ENCODE data around the gene MYO18A. TPM values are rescaled to one million over a fixed set of nuclear protein-coding genes. Genes with fewer than 3 reads are reported as not detected.
"Not testable (repeated sequence)": the region's sequence is repeated elsewhere in the genome, so short reads cannot be mapped to it uniquely, and the experiment has no call there.

Gene MYO18A
- total RNA-seq, 1 donor from 2014 or later: 98.8 TPM

DNA sequence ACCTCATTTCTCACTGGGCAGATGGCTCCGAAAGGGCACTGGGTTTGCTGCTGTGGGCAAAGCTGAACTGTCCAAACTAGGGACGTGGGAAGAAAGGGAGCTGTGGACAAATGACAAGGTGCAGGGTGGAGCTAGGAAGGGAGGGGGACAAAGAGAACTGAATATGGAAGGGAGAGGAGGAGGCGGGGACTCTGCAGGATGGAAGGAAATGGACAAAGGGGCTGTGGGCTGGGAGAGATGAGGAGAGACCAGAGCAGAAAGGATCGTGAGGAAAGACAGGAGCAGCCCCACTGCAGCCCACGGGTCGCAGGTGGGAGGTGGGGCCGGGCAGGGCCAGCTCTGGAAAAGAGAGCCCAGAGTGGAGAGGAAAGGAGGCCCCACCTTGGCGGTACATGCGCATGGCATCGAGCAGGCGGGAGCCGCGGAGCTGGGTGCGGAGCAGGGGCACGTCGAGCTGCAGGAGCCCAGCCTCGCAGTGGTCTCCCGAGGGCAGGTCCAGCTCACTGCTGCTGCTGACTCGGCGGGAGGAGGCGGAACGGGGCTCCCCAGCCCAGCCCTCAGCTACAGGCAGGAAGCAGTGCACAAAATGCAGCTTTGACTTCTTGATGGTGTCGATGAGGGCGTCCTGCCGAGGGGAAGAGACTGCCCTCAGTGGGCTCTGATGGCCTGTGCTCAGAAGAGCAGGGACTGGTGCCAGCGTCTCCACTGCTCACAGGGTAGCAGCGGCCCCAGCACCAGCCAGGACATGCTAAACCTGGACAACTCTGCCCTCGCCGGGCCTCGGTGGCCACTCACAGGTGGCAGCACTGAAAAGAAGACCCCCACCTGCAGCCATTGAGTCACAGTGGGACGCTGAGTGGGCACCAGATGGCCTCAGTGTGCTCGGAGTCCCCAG lies 70.5 kb downstream of the MYO18A start:
- intact Hi-C loops (cut with micrococcal nuclease): no loop called here

DNA sequence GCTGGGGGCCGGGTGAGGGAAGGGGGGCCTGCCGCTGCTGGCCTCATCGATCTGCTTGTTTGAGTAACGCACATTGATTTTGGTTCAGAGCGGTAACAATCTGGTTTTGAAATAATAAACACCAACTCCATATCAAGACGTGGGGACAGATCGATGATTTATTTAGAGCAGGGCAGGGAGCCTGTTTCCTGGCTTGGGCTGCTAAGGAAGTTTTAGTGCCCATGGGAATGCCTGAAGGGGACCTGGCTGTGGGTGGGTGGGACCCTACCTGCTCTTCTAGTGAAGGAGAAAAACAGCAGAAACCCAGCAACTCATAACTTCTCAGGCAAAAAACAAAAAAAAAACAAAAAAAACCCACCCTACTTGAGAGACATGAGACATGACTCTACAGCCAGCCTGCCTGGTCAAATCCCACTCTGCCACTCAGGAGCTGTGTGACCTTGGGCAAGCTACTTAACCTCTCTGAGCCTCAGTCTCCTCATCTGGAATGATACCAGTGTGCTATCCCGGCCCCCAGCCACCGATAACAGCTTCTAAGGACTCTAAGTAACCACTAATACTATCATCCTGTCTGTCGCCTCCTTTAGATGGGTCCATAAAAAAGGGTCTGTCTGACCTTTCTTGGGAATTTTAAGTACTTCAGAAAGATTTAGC lies 71.2 kb downstream of the MYO18A start:
- intact Hi-C loops (cut with micrococcal nuclease): no loop called here

GRCh38 chr17:29107933-29108822 lies 72.0 kb downstream of the MYO18A start:
- intact Hi-C loops (cut with micrococcal nuclease): no loop called here

DNA sequence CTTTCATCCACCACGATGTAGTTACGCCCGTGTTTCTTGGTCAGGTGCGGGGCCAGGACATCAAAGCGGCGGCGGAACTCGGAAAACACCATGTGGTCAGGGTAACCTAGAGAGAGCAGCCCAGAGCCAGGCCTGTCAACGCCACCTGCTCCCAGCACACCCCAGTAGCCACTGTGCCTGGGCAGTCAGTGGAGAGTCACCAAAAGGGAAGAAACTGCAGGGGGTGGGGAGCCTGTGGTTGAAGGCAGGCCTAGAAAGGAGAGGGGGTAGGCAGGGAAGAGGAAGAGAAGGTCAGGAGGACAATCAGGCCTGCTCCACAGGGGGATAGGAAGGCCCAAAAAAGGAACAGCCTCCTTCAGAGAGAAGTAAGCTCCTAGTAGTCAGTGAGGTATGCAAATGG lies 73.1 kb downstream of the MYO18A start:
- intact Hi-C loops (cut with micrococcal nuclease): no loop called here

DNA sequence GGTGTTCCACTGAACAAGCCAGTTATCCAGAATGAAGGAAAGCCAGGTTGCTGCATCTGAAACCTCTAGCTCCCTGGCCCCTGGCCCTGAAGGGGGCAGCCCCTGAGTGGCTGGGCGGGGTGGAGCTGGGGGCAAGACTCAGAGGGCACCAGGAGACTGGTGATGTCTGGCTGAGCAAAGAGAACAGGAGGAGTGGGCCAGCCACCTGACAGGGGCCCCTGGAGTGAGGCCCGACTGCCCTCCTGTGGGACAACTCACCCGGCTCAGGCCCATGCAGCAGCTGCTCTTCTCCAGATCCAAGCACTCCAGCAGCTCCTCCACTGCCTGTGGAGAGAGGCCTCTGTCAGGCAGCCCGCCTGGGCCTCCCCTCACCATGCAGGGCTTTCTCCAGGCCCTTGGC lies 76.9 kb downstream of the MYO18A start:
- intact Hi-C loops (cut with micrococcal nuclease): no loop called here

GRCh38 chr17:29102741-29103181 lies 77.4 kb downstream of the MYO18A start:
- intact Hi-C loops (cut with micrococcal nuclease): no loop called here

DNA sequence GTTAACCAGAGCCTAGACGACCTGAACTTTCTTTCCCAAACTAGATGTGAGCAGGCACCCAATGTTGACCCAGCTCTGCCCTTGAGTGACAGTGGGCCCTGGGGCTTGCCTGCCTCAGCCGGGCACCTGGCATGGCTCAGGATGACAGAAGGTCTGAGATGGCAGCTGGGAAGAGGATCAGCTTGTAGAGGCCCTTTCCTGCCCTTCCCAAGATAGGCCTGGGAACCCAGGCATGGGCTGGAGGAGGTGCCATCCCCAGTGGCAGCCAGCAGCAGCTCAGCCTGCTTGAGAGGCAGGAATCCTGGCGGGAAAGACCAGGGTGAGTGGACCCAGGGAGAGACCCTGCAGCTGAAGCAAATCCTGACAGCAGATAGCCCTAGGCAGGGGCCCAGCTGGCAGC lies 78.2 kb downstream of the MYO18A start:
- intact Hi-C loops (cut with micrococcal nuclease): no loop called here

DNA sequence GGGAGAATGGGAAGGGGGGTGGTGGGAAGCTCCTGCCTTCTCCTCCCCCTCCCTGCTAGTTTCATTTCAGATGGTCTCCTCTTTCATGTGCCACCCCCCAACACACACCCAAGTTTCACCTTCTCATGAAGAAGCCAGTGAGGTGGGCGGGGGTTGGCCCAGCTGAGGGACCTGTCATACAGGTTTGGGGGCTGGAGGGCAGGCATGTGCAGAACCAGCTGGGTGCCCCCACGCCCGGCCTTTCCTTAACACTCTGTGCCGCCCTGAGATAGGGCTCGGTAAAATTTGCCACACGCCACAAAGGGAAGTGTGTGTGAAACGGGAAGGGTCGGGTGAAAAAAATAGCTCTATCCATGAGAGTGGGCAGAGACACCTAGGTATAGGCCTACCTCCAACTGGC lies 79.9 kb downstream of the MYO18A start:
- intact Hi-C loops (cut with micrococcal nuclease): no loop called here

GRCh38 chr17:29099527-29099926 lies 80.7 kb downstream of the MYO18A start:
- intact Hi-C loops (cut with micrococcal nuclease): no loop called here

- intact Hi-C loops (cut with micrococcal nuclease): no loop called here
Measured at GRCh38 chr17:29096094-29096493, 84.1 kb downstream of the MYO18A start.

- intact Hi-C loops (cut with micrococcal nuclease): no loop called here
Measured at GRCh38 chr17:29095439-29095838, 84.8 kb downstream of the MYO18A start.

DNA sequence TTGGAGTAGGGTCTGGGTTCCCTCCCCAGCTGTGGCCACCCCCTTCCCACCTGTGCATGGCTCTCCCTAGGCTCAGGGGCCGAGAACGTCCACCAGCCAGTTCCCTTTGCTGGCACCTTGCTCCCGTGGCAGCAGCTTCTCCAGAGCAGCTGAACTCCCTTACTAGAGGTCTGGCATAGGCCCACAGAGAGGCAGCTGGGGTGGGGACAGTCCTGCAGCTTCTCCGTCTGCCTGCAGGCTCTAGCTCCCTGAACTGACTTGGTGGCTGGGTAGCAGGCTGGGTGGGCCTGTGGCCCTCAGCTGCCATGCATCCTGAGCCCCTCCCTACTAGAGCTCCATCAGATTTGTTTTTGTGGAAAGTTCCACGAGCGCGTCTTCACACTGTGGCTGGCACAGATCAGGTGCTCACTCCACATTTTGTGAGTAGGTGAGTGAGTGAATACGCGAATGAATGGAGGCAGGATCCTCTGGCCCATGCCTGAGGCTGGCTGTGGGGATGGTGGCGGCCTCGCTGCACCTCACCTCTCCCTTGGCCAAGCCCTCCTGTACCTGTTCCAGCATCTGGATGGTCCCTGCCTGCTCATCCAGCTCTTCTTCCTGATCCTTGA lies 86.0 kb downstream of the MYO18A start:
- intact Hi-C loops (cut with micrococcal nuclease): no loop called here

DNA sequence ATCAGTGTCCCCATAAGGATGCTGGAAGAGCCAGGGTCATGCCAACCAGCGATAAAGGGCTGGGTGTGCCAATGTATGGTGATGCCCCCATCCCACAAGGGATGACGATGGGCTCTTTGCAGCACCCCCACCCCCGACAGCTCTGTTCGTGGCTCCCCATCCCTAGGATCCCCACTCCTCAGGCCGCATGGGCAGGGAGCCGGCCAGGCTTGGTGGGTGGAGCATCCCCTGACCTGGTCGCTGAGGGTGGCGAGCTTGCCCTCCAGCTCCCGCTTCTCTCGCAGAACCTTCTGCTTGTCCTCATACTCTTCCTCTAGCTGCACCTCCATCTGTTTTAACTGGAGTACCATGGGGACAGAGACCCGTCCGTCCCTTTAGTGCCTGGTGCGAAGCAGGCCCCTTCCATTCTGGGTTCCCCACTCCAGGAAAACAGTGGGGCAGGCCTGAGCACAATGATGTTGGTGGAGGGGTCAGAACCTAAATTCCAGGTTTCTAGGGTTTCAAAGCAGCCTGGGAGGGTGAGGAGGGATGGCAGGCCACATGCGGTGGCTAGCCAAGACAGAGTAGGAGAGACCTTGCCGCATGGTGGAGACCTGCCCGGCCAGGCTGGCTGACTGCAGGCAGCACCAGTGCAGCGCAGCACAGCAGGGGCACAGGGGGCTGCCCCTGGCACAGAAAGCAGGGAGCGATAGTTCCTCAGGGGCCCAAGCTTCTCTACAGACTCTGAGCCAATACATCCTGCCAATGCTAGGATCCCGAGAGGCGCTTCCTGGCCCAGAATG lies 86.9 kb downstream of the MYO18A start:
- intact Hi-C loops (cut with micrococcal nuclease): no loop called here

- intact Hi-C loops (cut with micrococcal nuclease): no loop called here
Measured at GRCh38 chr17:29091606-29092289, 88.5 kb downstream of the MYO18A start.

GRCh38 chr17:29090750-29091605 lies 89.2 kb downstream of the MYO18A start:
- intact Hi-C loops (cut with micrococcal nuclease): no loop called here

DNA sequence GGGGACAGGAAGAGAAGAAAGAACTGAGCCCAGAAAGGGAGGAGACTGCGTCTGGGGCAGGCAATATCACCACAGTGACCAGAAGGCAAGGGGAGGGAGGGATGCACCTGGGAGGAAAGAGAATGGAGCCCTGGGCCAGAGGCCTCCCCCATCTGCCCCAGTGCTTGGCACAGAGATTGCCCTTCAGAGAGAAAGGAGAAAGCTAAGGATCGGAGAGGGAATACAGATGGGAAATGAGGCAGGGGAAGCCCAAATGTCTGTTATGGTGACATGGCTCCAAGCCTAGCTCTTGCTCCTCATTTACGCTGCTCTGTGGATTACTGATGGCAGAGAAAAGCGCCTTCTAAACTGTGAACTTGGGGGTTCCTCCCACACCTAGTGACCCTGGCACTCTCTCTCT lies 90.1 kb downstream of the MYO18A start:
- intact Hi-C loops (cut with micrococcal nuclease): no loop called here

DNA sequence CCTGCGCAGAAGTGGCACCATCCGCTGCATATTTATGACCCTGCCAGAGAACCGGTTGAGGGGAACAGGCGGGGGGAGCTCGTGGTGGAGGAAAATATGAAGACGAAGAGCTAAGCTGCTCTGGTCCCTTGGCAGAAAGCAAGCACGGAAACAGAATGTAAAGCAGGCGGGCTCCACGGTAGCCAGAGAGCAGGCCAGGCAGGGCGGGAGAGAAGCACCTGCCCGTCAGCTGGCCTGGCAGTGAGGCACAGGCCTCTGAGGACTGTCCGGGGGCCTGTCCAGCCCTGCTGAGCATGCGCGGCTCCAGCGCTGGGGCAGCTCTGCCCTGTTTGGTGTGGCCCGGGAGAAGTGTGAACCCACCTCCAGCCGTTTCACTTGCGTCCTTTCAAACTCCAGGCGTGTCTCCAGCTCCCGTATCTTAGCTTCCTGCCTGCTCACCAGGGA lies 90.6 kb downstream of the MYO18A start:
- intact Hi-C loops (cut with micrococcal nuclease): no loop called here

DNA sequence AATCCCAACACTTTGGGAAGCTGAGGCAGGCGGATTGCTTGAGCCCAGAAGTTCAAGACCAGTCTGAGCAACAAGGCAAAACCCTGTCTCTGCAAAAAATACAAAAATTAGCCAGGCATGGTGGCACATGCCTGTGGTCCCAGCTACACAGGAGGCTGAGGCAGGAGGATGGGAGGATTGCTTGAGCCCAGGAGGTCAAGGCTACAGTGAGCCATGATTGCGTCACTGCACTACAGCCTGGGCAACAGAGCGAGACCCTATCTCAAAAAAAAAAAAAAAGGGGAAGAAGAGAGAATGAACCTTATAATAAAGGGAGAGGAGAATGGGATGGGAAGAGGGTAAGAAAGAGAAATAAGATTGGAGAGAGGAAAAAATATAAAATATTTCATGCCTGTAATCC lies 91.4 kb downstream of the MYO18A start:
- intact Hi-C loops (cut with micrococcal nuclease): not testable (repeated sequence)
